ENCODE measurements around the gene FUNDC2. TPM values are rescaled to one million over a fixed set of nuclear protein-coding genes. Genes with fewer than 3 reads are reported as not detected.
"Not testable (repeated sequence)": the region's sequence is repeated elsewhere in the genome, so short reads cannot be mapped to it uniquely, and the experiment has no call there.

Gene FUNDC2
- total RNA-seq: 44.2 and 46.8 TPM in 2 replicates

GRCh38 chrX:155026727-155027508 is at the start of gene FUNDC2:
Gene FUNDC2, plus strand, starts transcription at chrX:155026844. Its CDS starts 95 bp downstream, at chrX:155026939.
- intact Hi-C loops (cut with micrococcal nuclease): loop anchor here (1.0 kb wide), 6 partner anchors 30 to 854 kb away; partner anchors contain the start of genes BRCC3, CMC4, MTCP1 and SPRY3

GRCh38 chrX:154979629-154980028 is 47.0 kb upstream of the FUNDC2 start:
- intact Hi-C loops (cut with micrococcal nuclease): loop anchor here (1.0 to 2.0 kb wide), 9 partner anchors 61 to 901 kb away; partner anchors contain the start of genes BRCC3, CMC4, MTCP1 and SPRY3

DNA sequence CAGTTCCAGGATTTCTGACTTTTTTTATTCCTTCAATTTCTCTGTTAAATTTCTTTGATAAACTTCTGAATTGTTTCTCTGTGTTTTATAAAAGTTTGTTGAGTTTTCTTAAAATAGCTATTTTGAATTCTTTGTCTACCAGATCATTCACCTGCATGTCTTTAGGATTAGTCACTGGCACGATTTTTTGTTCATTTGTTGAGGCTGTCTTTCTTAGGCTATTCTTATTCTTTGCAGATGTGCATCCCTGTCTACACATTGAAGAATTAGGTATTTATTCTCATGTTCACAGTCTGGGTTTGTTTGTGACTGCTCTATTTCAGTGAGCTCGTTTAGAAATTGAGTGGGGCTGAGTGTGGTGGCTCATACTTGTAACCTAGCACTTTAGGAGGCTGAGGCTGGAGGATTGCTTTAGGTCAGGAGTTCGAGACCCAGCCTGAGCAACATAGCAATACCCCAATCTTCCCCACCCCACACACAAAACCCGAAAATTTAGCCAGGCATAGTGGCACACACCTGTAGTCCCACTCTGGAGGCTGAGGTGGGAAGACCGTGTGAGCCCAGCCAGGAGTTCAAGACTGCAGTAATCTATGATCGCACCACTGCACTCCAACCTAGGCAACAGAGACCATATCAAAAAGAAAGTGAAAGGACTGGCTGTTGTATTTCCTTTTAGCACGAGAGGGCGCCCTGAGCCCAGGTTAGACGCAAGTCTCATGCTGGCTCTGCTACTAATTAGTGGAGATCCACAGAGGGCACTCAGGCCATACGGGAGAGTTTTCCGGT is 46.1 kb upstream of the FUNDC2 start:
- intact Hi-C loops (cut with micrococcal nuclease): loop anchor here (1.0 to 2.0 kb wide), 14 partner anchors 47 to 900 kb away; partner anchors contain the start of genes BRCC3, CMC4, MTCP1 and SPRY3

DNA sequence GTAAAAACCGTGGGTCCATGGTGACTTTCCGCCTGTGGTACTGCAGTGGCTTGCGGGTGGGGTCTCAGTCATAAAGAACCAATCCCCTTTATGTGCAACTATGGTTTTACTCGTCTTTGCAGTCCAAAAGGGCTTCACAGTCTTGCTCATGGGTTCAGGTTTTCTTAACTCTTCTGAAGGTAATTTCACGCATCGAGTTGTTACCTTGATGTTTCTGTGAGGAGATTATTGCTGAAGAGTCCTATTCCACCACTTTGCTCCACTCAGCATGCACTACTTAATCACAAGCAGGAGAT is 45.6 kb upstream of the FUNDC2 start:
- intact Hi-C loops (cut with micrococcal nuclease): loop anchor here (1.0 to 2.0 kb wide), 10 partner anchors 46 to 900 kb away; partner anchors contain the start of genes SPRY3, TMLHE and VAMP7

DNA sequence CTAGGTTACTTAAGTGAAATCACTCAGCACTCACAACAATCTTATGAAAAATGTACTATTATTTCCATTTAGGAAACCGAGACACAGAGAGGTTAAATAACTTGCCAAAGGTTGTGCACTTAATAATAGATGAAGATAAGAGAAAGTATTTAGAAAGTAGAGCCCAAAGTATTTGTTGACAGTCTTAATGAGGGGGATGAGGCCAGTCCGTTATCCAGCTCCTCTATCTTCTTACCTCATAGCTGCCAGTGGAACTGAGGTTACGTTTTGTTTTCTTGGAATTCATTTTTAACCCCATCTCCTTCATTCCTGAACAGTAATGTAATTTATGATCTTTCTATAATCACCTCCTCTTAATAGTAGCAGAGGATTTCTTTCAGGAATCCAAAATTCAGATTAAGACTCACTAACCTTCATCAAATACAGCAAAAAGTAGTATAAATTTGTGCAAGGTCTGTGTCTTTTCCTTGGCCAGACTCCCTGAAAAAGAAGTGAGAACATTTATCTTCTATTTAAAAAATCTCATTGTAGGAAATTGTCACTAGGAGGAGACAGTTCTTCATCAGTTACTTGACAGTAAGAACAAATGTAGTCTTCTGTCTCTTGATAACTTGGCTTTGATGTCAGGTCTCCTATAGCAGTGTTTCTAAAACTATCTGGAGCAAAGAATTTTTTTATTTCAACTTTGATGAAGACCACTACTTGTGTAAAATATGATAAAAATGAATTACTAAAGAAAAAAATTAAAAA is 39.6 kb upstream of the FUNDC2 start:
- intact Hi-C loops (cut with micrococcal nuclease): no loop called here

- intact Hi-C loops (cut with micrococcal nuclease): no loop called here
Observed at GRCh38 chrX:154987940-154988339, 38.7 kb upstream of the FUNDC2 start.

GRCh38 chrX:154988719-154989118 is 37.9 kb upstream of the FUNDC2 start:
- intact Hi-C loops (cut with micrococcal nuclease): no loop called here

- intact Hi-C loops (cut with micrococcal nuclease): no loop called here
Observed at GRCh38 chrX:154990496-154990895, 36.1 kb upstream of the FUNDC2 start.

DNA sequence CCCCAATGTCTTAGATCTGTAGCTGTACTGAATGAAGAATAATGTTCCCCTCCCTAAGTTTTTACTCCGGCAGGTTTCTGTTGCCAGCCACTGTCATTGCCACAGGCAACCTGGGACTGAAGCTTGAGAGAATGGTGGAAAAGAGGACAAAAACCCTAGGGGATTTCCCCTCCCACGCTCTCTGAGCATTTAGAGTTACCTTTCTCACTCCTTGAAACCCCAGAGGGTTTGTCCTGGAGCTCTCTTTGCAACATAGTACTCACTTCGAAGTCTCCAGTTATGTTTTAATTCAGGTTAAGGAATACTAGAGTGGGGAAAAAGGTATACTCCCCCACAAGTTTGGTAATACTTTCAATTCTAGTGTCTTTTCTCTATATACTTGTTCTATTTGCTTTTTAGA is 35.6 kb upstream of the FUNDC2 start:
- intact Hi-C loops (cut with micrococcal nuclease): no loop called here

- intact Hi-C loops (cut with micrococcal nuclease): no loop called here
Observed at GRCh38 chrX:154991476-154991875, 35.2 kb upstream of the FUNDC2 start.

DNA sequence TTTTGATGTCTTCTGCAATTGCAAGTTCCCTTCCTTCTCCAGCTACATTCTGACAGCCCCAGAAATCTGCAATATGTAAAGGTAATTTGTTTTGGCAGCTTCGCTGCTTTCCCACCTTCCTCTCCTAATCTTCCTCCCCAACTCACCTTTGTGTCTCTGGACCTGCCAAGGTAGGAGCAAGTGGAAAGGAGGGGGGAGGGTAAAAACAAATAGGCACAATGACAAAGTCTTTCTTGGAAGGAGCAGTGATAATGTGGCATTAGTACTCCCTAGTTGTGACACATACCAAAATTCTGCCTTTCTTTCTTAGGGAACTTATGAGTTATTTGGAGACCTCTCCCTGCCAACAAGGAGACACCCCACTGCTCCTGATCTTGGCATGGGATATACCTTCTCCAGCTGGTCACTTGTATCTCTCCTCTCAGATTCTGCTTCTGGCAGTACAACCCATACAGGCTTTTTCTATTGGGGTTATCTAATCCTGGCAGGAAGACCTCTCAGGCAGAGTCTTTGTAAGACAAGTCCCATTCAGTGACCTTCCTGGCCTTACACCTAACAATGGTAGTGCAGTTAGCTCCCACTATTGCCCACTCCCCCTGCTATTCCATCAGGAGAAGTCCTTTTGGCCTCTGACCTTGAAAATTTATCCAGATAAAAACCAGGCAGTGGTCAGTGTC is 28.3 kb upstream of the FUNDC2 start:
- intact Hi-C loops (cut with micrococcal nuclease): no loop called here

GRCh38 chrX:155000841-155001240 is 25.8 kb upstream of the FUNDC2 start:
- intact Hi-C loops (cut with micrococcal nuclease): no loop called here

DNA sequence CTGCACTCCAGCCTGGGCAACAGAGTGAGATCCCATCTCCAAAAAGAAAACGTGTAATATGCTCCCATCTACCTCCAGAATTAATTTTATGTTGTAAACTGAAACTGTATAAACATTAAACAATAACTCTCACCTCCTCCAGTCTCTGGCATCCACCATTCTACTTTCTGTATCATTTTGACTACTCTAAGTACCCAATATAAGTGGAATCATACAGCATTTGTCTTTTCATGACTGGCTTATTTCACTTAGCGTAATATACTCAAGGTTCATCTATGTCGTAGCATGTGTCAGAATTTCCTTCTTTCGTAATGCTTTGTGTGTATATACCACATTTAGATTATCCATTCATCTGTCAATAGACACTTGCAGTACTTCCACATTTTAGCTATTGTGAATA is 24.8 kb upstream of the FUNDC2 start:
- intact Hi-C loops (cut with micrococcal nuclease): no loop called here

GRCh38 chrX:155005190-155005589 is 21.5 kb upstream of the FUNDC2 start:
- intact Hi-C loops (cut with micrococcal nuclease): no loop called here

GRCh38 chrX:155006379-155006778 is 20.3 kb upstream of the FUNDC2 start:
- intact Hi-C loops (cut with micrococcal nuclease): not testable (repeated sequence)

GRCh38 chrX:155006913-155007671 is 19.6 kb upstream of the FUNDC2 start:
- intact Hi-C loops (cut with micrococcal nuclease): not testable (repeated sequence)

- intact Hi-C loops (cut with micrococcal nuclease): not testable (repeated sequence)
Observed at GRCh38 chrX:155008578-155008977, 18.1 kb upstream of the FUNDC2 start.

DNA sequence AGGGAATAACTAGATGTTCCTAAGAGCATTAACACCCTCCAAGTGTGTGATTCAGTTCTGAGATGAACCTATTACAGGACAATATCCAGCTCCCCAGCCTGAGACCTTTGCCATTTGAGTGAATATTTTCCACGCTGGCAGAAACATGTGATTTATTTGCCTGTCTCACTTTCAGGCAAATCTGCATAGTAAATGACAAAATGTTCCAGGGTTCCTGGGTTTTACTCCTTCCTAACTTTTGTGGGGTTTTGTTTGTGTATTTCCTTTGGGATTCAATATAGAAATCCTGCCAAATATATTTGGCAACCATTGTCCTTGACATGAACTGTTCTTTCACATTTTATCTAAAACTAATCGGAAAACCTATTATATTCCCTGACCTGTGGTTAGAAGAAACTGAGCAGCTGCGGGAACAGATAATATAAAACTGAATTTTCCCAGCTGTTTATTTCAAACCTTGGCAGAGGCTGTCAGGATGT is 16.6 kb upstream of the FUNDC2 start:
- intact Hi-C loops (cut with micrococcal nuclease): no loop called here

DNA sequence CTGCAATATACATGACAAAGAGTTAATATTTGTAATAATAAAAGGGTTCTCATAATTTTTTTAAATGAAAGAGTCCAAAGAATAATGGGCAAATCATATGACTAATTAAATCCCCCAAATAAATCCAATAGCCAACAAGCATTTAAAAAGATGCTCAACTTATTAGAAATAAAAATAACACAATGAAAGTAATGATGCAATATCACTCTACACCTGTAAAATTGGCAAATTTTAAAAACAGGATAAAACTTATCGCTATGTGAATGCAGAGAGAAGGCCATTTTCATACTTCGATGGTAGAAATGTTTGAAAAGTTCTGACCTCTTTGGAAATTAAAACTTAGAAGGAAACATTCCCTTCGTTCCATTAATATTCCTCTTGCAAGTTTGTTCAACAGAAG is 6.1 kb upstream of the FUNDC2 start:
- intact Hi-C loops (cut with micrococcal nuclease): no loop called here

- intact Hi-C loops (cut with micrococcal nuclease): no loop called here
Observed at GRCh38 chrX:155022585-155022984, 4.1 kb upstream of the FUNDC2 start, which contains the start of gene F8. Gene F8, minus strand, starts transcription at chrX:155022723. Its CDS starts 171 bp downstream, at chrX:155022552.

All from T-helper 1 cell treated with Interleukin-12 subunit alpha and Interleukin-12 subunit beta and Interleukin-4 antibody, amounts not matched to agents 30 ng/mL and 1 ng/mL, for 36 hours (primary cell).